ENCODE results near the gene ASIP. TPM values are rescaled to one million over a fixed set of nuclear protein-coding genes. Genes with fewer than 3 reads are reported as not detected.
"Not testable (repeated sequence)": the region's sequence is repeated elsewhere in the genome, so short reads cannot be mapped to it uniquely, and the experiment has no call there.

Gene ASIP
- total and polyA plus RNA-seq, 3 donors from 2014 or later: 0.65 to 2.1 TPM; not detected in 1

GRCh38 chr20:34250005-34250404, 8.8 kb downstream of the ASIP start:
- TF ChIP-seq POLR2A (IDR thresholded peaks at IDR 0.05) (no peak), CTCF (IDR thresholded peaks at IDR 0.05) (no peak)
- intact Hi-C loops (cut with DNase I; ENCODE audit: low total_unique reads): no loop called here
- no peaks in the 10 kb centered on the region for H3K9me3 ChIP-seq
- no peak overlapping the region for H3K27ac ChIP-seq
- no peaks in the 10 kb centered on the region for H3K36me3 ChIP-seq (ENCODE audit: low read depth, missing control alignments)
- DNase-seq: no peak
- no peak overlapping the region for H3K4me3 ChIP-seq
- H3K4me1 ChIP-seq: peaks cover 16% of the 10 kb centered on the region
- H3K27me3 ChIP-seq: no peaks in the 10 kb centered on the region

DNA sequence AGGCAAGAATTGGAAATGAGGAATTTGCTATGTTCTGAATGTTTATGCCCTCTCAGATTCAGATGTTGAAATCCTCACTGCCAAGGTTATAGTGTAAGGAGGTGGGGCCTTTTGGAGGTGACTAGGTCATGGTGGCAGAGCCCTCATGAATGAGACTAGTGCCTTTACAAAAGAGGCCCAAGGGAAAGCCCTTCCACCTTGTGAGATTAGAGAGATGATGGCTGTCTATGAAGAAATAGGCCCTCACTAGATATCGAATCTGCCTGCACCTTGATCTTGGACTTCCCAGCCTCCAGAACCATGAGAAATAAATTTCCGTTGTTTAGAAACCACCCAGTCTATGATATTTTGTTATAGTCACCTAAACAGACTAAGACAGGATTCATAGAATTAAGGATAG, 10.4 kb downstream of the ASIP start:
- 86 to 89% methylated on average over 2 of the region's 2 CpGs for WGBS, 2 donors

GRCh38 chr20:34252431-34253086, 11.3 kb downstream of the ASIP start:
- H3K4me3 ChIP-seq; H3K9me3 ChIP-seq; H3K27me3 ChIP-seq; intact Hi-C loops (cut with DNase I; ENCODE audit: low total_unique reads); H3K36me3 ChIP-seq (ENCODE audit: low read depth, missing control alignments): not testable (repeated sequence)
- H3K4me1 ChIP-seq: peaks cover 13% of the 10 kb centered on the region
- 34 to 35% methylated on average over 7 of the region's 7 CpGs for WGBS, 2 donors
- H3K27ac ChIP-seq: peak overlapping the region; percentile 36 to 63
- DNase-seq: peak; percentile 80

More for the DNA sequence above, 10.4 kb downstream of the ASIP start:
- no peak for TF ChIP-seq CTCF (IDR thresholded peaks at IDR 0.05)
- no peak for TF ChIP-seq POLR2A (IDR thresholded peaks at IDR 0.05)
- H3K4me3 ChIP-seq: no peak overlapping the region
- no peak for DNase-seq
- peak overlapping the region; percentile 36 to 63 for H3K27ac ChIP-seq
- H3K9me3 ChIP-seq: no peaks in the 10 kb centered on the region
- no peaks in the 10 kb centered on the region for H3K27me3 ChIP-seq
- intact Hi-C loops (cut with DNase I; ENCODE audit: low total_unique reads): no loop called here
- no peaks in the 10 kb centered on the region for H3K36me3 ChIP-seq (ENCODE audit: low read depth, missing control alignments)
- H3K4me1 ChIP-seq: peaks cover 13% of the 10 kb centered on the region

DNA sequence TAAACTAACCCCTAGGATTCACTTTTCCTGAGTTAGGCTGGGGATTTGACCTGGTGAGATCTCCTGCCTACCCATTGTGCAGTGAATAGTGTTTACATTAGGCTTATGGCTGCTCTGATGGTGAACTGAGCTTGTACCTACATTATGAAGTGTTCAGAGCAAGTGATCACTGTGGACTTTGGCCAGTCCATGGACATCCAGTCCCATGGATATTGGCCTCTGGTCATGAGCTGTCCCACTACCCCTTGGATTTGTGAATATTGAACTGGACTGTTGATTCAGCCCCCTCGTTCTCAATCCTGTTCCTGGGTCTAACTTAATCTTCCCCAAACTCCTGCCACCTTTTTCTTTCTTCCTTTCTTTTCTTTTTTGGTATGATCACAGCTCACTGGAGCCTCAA, 13.8 kb downstream of the ASIP start:
- H3K4me1 ChIP-seq: peaks cover 10% of the 10 kb centered on the region
- no peaks in the 10 kb centered on the region for H3K36me3 ChIP-seq (ENCODE audit: low read depth, missing control alignments)
- no peak overlapping the region for H3K4me3 ChIP-seq
- intact Hi-C loops (cut with DNase I; ENCODE audit: low total_unique reads): no loop called here
- 87 to 95% methylated on average over 1 of the region's 1 CpG for WGBS, 2 donors
- no peak overlapping the region for H3K27ac ChIP-seq
- no peaks in the 10 kb centered on the region for H3K9me3 ChIP-seq
- DNase-seq: no peak
- no peaks in the 10 kb centered on the region for H3K27me3 ChIP-seq
- TF ChIP-seq POLR2A (IDR thresholded peaks at IDR 0.05): no peak
- no peak for TF ChIP-seq CTCF (IDR thresholded peaks at IDR 0.05)

- Histone ChIP-seq H3K4me3 (no peak overlapping the region), H3K27me3 (no peaks in the 10 kb centered on the region), H3K4me1 (peaks cover 6% of the 10 kb centered on the region), H3K36me3 (ENCODE audit: low read depth, missing control alignments) (no peaks in the 10 kb centered on the region), H3K9me3 (no peaks in the 10 kb centered on the region), H3K27ac (no peak overlapping the region)
- intact Hi-C loops (cut with DNase I; ENCODE audit: low total_unique reads): no loop called here
- 80 to 89% methylated on average over 5 of the region's 5 CpGs for WGBS, 2 donors
- DNase-seq: no peak
- no peak for TF ChIP-seq CTCF (IDR thresholded peaks at IDR 0.05)
- TF ChIP-seq POLR2A (IDR thresholded peaks at IDR 0.05): no peak
Observed at GRCh38 chr20:34256629-34257124, 15.5 kb downstream of the ASIP start.
